Stimulated activated CD4-positive, alpha-beta T cell treated with anti-CD3 and anti-CD28 coated beads, Interleukin-15, amount 100 ng/mL, for 24 hours (primary cell): ENCODE results near the gene ACAP3.
"Not testable (repeated sequence)": the region's sequence is repeated elsewhere in the genome, so short reads cannot be mapped to it uniquely, and the experiment has no call there.

ENCODE experiments used
- DNase-seq: peaks from one replicate; pipeline ENCODE4 v3.0.0-alpha.2; 2020

The ACAP3 gene

DNA sequence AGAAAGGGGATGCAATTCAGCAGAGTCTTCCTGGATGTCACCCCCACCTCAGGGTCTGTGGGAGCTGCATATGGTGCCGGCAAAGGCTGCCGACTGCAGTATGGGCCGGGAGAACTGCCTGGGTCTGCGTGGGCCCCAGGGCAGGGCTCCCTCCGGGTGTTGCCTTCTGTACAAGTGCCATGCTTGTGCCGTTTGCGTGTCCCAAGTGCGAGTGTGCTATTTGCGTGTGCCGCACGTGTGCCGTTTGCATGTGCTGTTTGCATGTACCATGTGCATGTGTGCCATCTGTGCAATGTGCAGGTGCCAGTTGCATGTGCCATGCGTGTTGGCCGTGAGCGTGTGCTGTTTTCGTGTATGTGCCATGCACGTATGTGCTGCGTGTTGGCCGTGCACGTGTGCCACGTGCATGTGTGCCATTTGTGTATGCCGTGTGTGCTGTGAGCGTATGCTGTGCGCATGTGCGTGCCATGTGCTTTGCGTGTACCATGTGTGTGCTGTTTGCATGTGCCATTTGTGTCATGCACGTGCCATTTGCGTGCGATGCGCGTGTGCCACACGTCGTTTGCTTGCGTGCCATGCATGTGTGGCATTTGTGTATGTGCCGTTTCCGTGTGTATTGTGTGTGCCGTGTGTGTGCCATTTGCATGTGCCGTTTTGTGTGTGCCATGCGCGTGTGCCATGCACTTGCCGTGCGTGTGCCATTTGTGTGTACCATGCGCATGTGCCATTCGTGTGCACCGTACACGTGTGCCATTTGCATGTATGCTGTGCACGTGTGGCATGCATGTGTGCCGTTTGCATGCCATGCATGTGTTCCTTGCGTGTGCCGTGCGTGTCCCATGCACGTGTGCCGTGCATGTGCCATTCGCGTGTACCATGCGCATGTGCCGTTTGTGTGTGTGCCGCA, 21.8 kb upstream of the ACAP3 start:
- no peak for DNase-seq

DNA sequence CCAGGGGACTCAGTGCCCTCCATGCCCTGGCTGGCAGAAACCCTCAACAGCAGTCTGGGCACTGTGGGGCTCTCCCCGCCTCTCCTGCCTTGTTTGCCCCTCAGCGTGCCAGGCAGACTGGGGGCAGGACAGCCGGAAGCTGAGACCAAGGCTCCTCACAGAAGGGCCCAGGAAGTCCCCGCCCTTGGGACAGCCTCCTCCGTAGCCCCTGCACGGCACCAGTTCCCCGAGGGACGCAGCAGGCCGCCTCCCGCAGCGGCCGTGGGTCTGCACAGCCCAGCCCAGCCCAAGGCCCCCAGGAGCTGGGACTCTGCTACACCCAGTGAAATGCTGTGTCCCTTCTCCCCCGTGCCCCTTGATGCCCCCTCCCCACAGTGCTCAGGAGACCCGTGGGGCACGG, 20.5 kb upstream of the ACAP3 start:
- no peak for DNase-seq

DNA sequence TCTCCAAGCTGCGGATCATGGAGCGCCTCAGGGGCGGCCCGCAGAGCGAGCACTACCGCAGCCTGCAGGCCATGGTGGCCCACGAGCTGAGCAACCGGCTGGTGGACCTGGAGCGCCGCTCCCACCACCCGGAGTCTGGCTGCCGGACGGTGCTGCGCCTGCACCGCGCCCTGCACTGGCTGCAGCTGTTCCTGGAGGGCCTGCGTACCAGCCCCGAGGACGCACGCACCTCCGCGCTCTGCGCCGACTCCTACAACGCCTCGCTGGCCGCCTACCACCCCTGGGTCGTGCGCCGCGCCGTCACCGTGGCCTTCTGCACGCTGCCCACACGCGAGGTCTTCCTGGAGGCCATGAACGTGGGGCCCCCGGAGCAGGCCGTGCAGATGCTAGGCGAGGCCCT, 19.6 kb upstream of the ACAP3 start:
- DNase-seq = no peak

DNA sequence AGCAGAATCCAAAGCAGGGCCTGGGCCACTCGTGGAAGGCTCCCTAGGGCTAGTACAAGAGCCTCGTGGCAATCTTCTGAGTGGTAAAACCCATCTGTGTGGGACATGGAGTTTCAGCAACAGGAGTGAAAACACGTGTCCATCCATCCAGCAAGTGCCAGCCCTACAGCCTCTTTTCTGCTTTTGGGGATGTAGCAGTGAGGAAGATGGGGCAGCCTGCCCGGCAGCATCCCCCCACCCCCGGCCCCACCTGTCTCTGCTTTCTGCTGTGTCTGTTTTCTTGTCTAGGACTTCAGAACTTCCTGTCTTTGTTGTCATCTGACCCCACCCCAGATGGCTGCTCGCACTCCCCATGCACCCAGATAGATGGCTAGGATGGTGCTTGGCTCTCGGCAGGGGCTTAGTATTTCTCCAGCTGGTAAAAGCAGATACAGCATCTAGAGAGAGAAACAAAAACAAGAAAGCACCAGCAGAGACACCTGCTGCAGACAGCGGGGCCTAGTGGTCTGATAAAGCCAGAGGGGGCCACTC, 18.4 kb upstream of the ACAP3 start:
- no peak for DNase-seq

DNA sequence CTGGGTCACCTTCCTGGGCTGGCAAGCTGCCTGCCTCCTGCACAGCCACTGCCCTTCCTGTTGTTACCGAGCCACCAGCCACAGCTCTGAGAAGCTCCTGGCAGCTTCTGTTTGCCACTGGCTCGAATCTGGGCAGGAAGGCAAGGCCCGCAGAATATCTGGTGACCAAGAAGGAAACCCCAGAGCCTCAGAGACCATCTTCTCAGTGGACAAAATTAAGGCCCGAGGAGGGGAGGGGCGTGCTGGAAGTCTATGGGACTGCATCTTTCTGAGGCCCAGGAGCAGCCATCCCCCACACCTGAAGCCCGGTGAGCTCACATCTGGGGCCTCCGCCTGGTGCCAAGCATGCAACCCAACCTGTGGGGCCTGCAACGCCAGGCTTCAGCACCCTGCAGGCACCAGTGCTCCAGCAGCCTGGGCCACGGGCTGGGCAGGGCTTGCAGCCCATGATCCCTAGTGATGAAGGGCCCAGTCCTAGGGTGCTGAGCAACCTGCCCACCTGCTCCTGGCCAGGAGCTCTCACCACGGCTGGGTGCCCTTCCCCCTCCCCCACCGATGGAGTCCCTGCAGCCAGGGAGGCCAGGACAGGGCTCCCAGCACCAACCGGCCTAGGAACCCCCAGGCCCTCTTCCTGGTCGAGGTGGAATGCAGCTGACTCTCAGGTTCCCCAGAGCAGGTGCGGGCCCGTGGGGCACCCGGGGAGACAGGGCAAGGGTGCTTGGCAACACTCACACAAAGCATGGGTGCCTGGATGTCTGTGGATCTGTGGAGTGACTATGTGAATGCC, 17.8 kb upstream of the ACAP3 start:
- DNase-seq = no peak

DNA sequence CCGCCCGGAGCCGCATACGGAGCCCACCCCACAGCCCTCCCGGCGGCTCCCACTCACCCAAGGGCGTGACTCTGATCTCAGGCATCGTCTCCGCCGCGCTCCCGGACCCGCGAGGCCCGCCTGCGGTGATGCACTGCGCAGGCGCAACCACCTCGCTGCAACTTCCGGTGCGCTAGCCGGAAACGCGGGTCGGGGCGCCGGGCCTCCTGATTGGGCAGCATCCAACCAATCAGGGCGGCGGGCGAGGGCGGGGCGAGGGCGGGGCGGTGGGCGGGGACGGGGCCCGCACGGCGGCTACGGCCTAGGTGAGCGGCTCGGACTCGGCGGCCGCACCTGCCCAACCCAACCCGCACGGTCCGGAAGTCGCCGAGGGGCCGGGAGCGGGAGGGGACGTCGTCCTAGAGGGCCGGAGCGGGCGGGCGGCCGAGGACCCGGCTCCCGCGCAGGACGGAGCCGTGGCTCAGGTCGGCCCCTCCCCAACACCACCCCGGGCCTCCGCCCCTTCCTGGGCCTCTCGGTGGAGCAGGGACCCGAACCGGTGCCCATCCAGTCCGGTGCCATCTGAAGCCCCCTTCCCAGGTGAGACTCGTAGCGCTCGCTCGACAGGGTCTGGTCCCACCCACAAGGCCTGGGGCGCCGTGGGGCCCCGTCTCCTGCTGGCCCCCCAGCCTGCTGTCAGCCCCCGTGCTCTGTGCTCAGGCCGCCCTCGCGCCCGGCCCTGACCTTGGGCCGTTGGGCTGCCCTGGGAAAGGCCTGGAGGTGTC, 17.0 kb upstream of the ACAP3 start, which contains the start of the genes CPTP and INTS11:
Gene CPTP (plus strand): TSS at position 279 of the 764 bp plus-strand sequence. CDS start 2,109 bp downstream, outside the sequence.
Gene INTS11 (minus strand): TSS at position 137 of the 764 bp plus-strand sequence. CDS start 52 bp downstream, at position 85.
- DNase-seq = peak; percentile 97

DNA sequence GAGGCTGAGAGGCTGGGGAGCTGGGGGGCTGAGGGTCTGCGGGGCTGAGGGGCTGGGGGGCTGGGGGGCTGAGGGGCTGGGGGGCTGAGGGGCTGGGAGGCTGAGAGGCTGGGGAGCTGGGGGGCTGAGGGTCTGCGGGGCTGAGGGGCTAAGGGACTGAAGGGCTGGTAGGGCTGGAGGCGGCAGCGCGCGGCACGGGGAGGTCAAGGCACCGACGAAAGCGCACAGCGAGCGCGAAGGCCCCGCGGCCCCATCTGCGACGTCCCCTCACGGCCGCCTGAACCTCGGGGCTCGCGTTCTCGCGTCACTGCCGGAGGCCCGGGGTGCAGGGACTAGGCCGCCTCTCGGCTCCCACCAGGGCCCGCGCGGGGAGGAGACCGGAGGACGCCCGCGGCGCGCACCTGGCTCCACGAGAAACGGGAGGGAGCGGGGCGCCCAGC, 16.4 kb upstream of the ACAP3 start:
- no peak for DNase-seq

DNA sequence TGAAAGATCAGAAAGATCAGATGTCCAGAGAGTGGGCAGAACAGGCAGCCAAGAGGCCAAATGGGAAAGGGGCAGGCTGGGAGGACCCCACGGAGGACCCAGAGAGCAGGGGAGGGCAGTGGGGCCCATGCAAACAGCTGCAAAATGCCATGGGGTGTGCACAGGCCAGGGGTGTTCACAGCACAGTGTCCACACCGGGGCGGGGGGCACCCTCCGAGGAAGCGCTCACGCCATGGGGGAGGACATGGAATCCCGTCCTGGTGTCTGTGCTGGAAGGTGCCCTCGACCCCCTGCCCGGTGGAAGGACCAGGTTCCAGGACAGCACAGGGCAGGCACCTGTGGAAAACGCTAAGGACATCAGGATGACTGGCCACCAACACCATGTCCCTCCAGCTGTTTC, 15.2 kb upstream of the ACAP3 start:
- DNase-seq = no peak

DNA sequence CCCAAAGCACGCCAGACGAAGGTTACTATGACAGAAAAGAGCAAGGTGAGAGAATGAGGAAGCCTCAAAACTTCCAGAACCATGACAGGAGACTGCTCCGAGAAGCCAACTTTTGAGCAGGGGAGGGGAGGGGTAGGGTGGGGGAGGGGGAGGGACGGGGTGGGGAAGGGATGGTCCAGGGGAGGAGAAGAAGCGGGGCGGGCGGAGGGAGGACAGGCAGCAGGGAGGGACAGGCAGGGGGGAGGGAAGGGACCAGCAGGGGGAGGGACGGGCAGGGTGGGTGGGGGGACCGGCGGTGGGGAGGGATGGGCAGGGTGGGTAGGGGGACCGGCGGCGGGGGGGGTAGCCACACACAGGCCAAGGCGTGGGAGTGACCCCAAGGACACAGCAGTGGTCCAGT, 14.7 kb upstream of the ACAP3 start:
- DNase-seq = no peak

DNA sequence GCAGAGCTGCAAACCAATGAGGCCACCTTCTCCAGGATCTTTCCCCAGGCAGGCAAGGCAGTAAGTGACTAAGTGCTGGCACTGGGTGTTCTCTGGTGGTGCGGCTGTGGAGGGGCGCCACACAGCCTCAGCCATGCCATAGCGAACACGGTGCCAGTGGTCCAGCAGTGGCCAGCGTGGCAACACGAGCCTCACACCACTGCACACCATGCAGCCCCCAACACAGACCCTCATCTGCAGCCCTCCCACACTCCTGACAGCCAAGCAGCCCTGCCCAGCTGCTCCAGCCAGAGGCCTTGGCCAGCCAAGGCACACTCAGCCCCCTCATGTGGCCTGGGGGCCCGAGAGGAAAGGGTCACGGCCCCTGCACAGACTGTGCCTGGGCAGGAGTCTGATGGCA, 13.7 kb upstream of the ACAP3 start:
- DNase-seq = no peak

DNA sequence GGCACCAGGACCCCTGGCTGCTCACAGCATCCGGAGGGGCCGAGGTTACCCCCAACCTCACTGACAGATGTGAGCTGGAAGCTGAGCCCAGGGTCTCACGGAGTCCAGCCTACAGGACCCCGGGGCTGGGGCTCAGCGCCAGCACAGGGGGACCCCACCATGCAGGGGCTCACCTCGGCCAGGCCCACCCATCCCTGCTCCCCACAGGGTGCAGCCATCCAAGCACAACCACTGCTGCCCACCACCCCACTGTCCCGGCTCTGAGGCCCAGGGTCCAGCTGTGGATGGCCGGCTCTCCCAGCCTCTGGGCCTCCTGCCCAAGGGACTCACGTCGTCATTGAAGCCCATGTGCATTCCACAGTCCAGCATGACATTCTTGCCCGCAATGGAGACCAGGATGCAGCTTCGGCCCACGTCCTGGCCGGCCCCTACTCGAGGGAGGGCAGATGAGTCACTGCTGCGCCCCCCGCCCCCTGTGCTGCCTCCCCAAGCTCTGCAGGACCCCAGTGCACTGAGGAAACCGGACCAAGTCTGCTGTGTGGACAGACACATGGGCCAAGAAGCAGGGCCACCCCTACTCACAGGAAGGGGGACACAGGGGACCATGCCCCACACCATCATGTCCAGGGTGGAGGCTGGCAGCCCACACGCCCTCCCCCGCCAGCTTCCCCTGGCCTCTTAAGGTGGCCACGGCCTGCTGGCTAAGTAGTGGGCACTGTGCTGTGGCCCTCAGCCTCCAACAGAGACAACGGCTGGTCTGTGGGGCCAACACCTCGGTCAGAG, 13.1 kb upstream of the ACAP3 start:
- no peak for DNase-seq

DNA sequence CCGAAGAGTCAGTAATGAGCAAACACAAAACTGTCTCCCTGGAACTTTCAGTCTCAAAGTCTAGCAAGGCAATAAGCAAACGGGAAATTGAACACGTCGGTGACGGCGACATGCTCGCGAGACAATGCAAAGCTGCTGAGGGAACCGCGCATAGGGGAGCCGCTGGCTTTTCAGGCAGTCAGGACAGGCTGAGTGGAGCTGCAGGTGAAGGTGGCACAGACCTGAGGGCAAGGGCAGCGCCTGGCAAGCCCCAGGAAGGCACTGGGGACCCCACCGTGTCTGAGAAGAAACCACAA, 11.9 kb upstream of the ACAP3 start:
- DNase-seq = no peak

DNA sequence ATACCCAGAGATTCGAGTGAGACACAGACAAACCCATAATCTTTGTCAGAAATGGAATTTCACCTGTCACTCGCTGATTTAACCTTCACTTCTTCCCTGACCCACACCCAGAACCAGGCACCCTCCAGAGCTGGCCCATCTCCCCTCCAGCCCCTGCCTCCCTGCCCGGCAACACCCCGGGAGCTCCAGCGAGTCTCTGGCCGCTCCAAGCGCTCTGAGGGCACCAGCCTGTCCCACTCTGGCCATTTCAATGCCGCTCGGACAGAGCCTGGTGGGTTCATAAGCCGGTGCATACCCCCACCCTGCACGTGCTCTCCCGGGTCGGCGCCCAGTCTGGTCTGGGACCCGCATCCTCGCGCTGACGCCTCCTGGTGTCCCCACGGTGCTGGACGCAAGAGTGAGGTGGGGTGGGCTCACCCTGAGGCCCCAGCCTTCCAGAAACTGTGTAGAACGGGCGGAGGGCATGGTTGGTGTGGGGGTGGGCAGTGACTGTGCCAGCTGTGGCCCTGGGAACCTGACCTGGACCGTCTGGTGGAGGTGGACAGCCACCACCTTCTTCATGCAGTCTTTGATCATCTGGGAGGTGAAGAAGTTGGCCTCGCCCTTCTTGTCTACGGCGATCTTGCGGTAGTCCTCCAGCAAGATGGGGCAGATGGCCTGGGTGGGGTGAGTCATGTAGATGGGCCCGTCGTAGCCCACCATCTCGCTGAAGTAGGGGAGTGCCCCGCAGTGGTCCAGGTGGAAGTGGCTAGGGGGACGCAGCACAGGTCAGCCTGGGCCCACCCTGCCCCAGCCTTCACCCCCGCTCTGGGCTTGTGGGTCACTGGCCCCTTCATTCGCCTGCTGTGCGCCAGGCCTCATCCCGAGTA, 11.3 kb upstream of the ACAP3 start:
- no peak for DNase-seq

DNA sequence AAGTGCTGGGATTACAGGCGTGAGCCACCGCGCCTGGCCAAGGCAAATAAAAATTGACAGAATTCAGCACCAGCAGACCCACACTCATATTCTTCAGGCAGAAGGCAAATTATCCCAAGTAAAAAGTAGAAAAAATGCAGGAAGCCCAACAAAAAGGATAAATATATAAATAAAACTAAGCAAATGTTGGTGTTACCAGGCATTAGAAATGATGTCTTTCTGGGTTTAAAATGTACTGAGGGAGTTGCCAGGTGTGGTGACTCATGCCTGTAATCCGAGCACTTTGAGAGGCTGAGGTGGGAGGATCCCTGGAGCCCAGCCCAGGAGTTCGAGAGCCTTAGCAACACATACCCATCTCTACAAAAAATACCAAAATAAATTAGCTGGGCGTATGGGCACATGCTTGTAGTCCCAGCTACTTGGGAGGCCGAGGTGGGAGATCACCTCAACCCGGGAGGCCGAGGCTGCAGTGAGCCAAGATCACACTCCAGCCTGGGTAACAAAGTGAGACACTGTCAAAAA, 10.5 kb upstream of the ACAP3 start:
- no peak for DNase-seq

DNA sequence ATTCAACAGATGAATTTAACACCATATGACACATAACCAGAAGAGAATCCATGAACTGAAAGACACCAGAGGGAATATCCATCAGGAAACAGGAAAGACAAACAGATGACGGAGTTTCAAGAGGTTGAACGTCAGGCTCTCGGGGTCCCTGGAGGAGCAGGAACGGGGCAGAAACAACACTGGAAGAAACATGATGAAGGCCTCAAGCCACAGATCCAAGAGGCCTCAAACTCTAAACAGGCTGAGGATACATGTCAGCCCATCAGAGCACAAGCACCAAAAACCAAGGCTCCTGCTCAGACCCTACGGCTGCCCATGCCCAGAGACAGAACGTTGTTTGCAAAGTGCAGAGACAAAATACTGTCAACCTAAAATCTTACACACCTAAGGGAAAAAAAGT, 9.7 kb upstream of the ACAP3 start:
- no peak for DNase-seq

DNA sequence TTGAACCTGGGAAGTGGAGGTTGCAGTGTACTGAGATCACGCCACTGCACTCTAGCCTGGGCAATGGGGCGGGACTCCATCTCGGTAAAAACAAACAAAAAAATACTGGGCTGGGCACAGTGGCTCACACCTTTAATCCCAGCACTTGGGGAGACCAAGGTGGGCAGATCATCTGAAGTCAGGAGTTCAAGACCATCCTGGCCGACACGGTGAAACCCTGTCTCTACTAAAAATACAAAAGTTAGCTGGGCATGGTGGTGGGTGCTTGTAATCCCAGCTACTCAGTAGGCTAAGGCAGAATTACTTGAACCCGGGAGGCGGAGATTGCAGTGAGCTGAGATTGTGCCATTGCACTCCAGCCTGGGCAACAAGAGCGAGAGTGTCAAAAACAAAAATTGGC, 8.5 kb upstream of the ACAP3 start:
- DNase-seq = not testable (repeated sequence)

DNA sequence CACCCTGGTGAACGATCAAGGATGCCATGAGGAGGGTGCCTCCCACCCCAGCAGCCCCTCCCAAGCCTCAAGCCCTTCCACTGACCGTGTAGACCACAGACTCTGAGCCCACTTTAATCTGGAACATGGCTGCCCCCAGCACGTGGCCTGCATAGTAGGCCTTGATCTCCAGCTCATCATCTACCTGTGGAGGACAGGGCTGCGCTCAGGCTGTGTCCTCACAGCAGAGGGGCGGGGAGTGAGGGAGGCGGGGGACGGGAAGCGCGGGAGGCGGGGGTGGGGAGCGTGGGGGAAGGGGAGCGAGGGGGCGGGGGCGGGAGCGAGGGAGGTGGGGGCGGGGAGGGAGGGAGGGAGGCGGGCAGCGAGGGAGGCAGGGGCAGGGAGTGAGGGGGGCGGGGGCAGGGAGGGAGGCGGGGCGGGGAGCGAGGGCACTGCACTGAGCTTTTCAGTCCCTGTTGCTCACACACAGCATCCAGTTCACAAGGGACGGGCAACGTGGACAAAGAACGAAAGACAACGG, 7.8 kb upstream of the ACAP3 start:
- no peak for DNase-seq

DNA sequence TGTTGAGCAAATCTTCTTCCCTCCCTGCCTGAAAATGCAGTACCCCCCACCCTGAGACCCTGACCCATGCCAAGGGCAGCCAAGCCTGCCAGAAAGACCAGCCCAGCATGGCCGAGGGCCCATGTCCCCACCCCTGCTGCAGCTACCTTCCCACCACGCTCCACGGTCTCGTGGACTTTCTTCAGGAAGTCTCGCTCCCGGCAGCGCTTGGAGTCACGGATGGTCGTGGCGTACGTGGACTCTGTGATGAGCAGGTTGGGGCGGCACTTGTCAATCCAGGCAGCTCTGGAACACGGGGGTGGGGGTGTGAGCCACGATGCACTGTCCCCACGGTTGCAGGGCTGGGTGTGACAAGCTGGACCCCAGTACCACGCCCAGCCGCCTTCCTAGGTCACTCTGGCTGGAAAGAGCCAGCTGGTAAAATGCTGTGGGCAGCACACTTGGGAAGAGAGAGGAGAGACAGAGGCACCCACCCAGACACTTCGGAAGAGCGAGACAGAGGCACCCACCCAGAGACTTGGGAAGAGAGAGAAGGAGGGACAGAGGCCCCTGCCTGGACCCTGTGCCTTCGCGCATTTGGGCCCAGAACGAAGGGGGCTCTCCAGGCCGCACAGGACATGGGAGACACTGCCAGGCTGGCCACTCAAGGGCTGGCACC, 7.1 kb upstream of the ACAP3 start:
- no peak for DNase-seq

DNA sequence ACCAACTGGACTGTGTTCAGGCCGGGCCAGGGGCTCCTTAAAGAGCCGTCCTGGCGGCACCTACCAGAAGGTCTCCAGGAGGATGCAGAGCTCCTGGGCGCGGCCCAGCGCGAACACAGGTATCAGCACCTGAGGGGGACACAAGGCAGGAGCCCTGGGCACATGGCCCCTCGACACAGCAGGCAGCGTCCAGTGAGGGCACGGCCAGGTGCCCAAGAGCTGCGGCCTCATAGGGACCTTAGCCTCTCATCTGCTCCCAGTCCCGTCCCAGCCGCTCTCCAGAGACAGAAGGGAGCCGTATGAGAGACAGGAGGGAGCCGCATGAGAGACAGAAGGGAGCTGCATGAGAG, 6.5 kb upstream of the ACAP3 start:
- DNase-seq = no peak
